ENCODE data around the gene CEP57L1. TPM values are rescaled to one million over a fixed set of nuclear protein-coding genes. Genes with fewer than 3 reads are reported as not detected.
"Not testable (repeated sequence)": the region's sequence is repeated elsewhere in the genome, so short reads cannot be mapped to it uniquely, and the experiment has no call there.

Gene CEP57L1
- total RNA-seq, 1 donor from 2014 or later, result 17.5 TPM

GRCh38 chr6:109105681-109106080, 10.4 kb downstream of the CEP57L1 start:
- H3K4me2 ChIP-seq (ENCODE audit: low read length), result no peak overlapping the region
- H3K27me3 Mint-ChIP-seq (ENCODE audit: low read depth, unreplicated experiment), result no peaks in the 10 kb centered on the region
- peaks cover 54% of the 10 kb centered on the region for H3K79me2 ChIP-seq (ENCODE audit: insufficient read depth, low read length)
- peaks cover 4% of the 10 kb centered on the region for H3K9me3 Mint-ChIP-seq (ENCODE audit: unreplicated experiment)
- H3K36me3 Mint-ChIP-seq (ENCODE audit: low read depth, unreplicated experiment), result peaks cover 3% of the 10 kb centered on the region
- no peak for FAIRE-seq
- no peak overlapping the region for H3K4me3 ChIP-seq (ENCODE audit: insufficient read depth, low read depth, low read length)
- H3K4me1 ChIP-seq (ENCODE audit: insufficient read depth, low read length), result no peaks in the 10 kb centered on the region
- H3K36me3 ChIP-seq (ENCODE audit: insufficient read depth, low read length), result no peaks in the 10 kb centered on the region
- no peaks in the 10 kb centered on the region for H3K4me1 Mint-ChIP-seq (ENCODE audit: low read depth, unreplicated experiment)
- DNase-seq (ENCODE audit: low read depth), result no peak
- no peak overlapping the region for H3K27ac Mint-ChIP-seq (ENCODE audit: unreplicated experiment)
- no peaks in the 10 kb centered on the region for H3K9me3 ChIP-seq (ENCODE audit: insufficient read depth, low read depth, low read length)
- no peak overlapping the region for H2AFZ ChIP-seq (ENCODE audit: low read depth, low read length)
- no peak overlapping the region for H3K9ac ChIP-seq (ENCODE audit: low read length)
- no peaks in the 10 kb centered on the region for H3K27me3 ChIP-seq (ENCODE audit: insufficient read depth, low read length)
- H3K27ac ChIP-seq (ENCODE audit: low read depth, low read length), result no peak overlapping the region
- TF ChIP-seq EZH2 (IDR thresholded peaks at IDR 0.05; ENCODE audit: insufficient read depth, low read length) (no peak), CTCF (IDR thresholded peaks at IDR 0.05; ENCODE audit: insufficient read depth, low read depth, low read length) (no peak)
- peaks cover 5% of the 10 kb centered on the region for H4K20me1 ChIP-seq (ENCODE audit: insufficient read depth, low read length)
- H3K4me3 Mint-ChIP-seq (ENCODE audit: unreplicated experiment), result no peak overlapping the region

DNA sequence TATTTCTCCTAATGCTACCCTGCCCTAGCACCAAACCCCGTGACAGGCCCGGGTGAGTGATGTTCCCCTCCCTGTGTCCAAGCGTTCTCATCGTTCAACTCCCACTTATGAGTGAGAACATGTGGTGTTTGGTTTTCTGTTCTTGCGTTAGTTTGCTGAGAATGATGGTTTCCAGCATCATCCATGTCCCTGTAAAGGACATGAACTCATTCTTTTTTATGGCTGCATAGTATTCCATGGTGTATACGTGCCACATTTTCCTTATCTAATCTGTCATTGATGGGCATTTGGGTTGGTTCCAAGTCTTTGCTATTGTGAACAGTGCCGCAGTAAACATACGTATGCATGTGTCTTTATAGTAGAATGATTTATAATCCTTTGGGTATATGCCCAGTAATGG, 14.4 kb downstream of the CEP57L1 start:
- H2AFZ ChIP-seq (ENCODE audit: low read depth, low read length); H3K27ac Mint-ChIP-seq (ENCODE audit: unreplicated experiment); H3K4me2 ChIP-seq (ENCODE audit: low read length); H3K27ac ChIP-seq (ENCODE audit: low read depth, low read length); H3K36me3 ChIP-seq (ENCODE audit: insufficient read depth, low read length); DNase-seq (ENCODE audit: low read depth); FAIRE-seq; H3K36me3 Mint-ChIP-seq (ENCODE audit: low read depth, unreplicated experiment); H3K4me1 ChIP-seq (ENCODE audit: insufficient read depth, low read length); H3K27me3 Mint-ChIP-seq (ENCODE audit: low read depth, unreplicated experiment); H3K4me3 ChIP-seq (ENCODE audit: insufficient read depth, low read depth, low read length); H3K9ac ChIP-seq (ENCODE audit: low read length); H3K27me3 ChIP-seq (ENCODE audit: insufficient read depth, low read length); H3K9me3 Mint-ChIP-seq (ENCODE audit: unreplicated experiment); H3K4me1 Mint-ChIP-seq (ENCODE audit: low read depth, unreplicated experiment); H3K9me3 ChIP-seq (ENCODE audit: insufficient read depth, low read depth, low read length); H4K20me1 ChIP-seq (ENCODE audit: insufficient read depth, low read length); H3K4me3 Mint-ChIP-seq (ENCODE audit: unreplicated experiment): not testable (repeated sequence)
- H3K79me2 ChIP-seq (ENCODE audit: insufficient read depth, low read length), result peaks cover 47% of the 10 kb centered on the region

- H3K27me3 Mint-ChIP-seq (ENCODE audit: low read depth, unreplicated experiment); H3K4me1 Mint-ChIP-seq (ENCODE audit: low read depth, unreplicated experiment); H3K27me3 ChIP-seq (ENCODE audit: insufficient read depth, low read length); H3K4me1 ChIP-seq (ENCODE audit: insufficient read depth, low read length); H3K9ac ChIP-seq (ENCODE audit: low read length); H3K36me3 ChIP-seq (ENCODE audit: insufficient read depth, low read length); H3K27ac ChIP-seq (ENCODE audit: low read depth, low read length); DNase-seq (ENCODE audit: low read depth); H3K4me2 ChIP-seq (ENCODE audit: low read length); H3K9me3 ChIP-seq (ENCODE audit: insufficient read depth, low read depth, low read length); H4K20me1 ChIP-seq (ENCODE audit: insufficient read depth, low read length); FAIRE-seq; H3K36me3 Mint-ChIP-seq (ENCODE audit: low read depth, unreplicated experiment); H2AFZ ChIP-seq (ENCODE audit: low read depth, low read length); H3K4me3 ChIP-seq (ENCODE audit: insufficient read depth, low read depth, low read length); H3K4me3 Mint-ChIP-seq (ENCODE audit: unreplicated experiment); H3K27ac Mint-ChIP-seq (ENCODE audit: unreplicated experiment); H3K9me3 Mint-ChIP-seq (ENCODE audit: unreplicated experiment): not testable (repeated sequence)
- H3K79me2 ChIP-seq (ENCODE audit: insufficient read depth, low read length), result peaks cover 54% of the 10 kb centered on the region
These were observed 17.4 kb downstream of the CEP57L1 start for GRCh38 chr6:109112663-109113062.
